B cell (primary cell): ENCODE data around the gene MACROH2A1.

Experiments used
- EZH2 ChIP-seq: IDR thresholded peaks from 2 replicates; pipeline ENCODE4 v1.6.1; 2012; ENCODE audit warnings: borderline replicate concordance, low read depth, mild to moderate bottlenecking, moderate library complexity, low read length; ENCODE audit not compliant: insufficient read depth, poor library complexity, severe bottlenecking
- TF ChIP-seq, protein P1 (sequence below): fragments of 200-600 bp; IDR thresholded peaks from one replicate; pipeline ENCODE4 v1.8.0; 2022; ENCODE audit warnings: antibody characterized with exemption, mild to moderate bottlenecking

- TF ChIP-seq, protein P1, sequence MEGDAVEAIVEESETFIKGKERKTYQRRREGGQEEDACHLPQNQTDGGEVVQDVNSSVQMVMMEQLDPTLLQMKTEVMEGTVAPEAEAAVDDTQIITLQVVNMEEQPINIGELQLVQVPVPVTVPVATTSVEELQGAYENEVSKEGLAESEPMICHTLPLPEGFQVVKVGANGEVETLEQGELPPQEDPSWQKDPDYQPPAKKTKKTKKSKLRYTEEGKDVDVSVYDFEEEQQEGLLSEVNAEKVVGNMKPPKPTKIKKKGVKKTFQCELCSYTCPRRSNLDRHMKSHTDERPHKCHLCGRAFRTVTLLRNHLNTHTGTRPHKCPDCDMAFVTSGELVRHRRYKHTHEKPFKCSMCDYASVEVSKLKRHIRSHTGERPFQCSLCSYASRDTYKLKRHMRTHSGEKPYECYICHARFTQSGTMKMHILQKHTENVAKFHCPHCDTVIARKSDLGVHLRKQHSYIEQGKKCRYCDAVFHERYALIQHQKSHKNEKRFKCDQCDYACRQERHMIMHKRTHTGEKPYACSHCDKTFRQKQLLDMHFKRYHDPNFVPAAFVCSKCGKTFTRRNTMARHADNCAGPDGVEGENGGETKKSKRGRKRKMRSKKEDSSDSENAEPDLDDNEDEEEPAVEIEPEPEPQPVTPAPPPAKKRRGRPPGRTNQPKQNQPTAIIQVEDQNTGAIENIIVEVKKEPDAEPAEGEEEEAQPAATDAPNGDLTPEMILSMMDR = no peak
- TF ChIP-seq EZH2 = no peak
These were observed 59.8 kb downstream of the MACROH2A1 start for GRCh38 chr5:135339189-135339588.
